ENCODE measurements around the gene APOBEC4.
"Not testable (repeated sequence)": the region's sequence is repeated elsewhere in the genome, so short reads cannot be mapped to it uniquely, and the experiment has no call there.

Gene APOBEC4, protein sequence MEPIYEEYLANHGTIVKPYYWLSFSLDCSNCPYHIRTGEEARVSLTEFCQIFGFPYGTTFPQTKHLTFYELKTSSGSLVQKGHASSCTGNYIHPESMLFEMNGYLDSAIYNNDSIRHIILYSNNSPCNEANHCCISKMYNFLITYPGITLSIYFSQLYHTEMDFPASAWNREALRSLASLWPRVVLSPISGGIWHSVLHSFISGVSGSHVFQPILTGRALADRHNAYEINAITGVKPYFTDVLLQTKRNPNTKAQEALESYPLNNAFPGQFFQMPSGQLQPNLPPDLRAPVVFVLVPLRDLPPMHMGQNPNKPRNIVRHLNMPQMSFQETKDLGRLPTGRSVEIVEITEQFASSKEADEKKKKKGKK

DNA sequence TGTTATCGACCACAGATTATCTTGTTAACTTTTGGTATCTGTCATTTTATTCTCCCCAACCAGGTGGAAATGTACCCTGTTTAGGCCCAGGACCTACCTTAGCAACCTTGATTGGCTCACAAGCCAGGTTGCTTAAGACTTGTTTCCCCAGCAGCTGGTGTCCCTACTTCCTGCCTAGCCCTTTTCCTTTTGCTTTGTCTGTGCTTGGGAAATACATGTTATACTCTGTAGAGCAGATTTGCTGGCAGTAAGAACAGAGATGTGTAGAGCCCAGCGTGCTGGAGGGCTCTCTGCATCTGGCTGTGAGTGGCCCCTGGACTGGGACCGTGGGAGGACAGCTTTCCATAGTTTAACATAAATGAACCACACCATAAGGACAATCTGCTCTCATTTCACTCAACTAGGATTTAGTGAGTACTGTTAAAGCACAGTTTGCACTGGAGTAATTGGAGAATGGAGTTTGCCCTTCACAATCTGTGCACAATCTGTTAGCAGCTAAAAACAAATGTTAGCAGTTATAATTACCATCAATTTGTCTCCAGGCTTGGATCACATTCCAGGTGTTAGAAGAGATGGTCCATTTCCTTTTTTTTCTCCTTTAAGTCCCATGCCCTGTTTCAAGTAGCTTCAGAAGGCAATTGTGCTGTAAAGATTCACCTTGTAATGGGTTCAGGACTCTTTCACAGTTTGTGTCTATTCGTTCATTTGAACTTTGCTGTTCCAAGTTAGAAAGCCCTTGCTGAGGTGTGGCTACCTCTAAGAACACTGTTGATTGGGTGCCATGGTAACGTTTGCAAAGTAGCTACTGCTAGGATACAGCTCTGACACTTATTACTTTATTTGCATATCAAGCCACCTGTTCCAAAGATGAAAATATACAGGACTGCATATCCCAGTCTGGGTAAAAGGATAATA is at the start of gene APOBEC4:
Gene APOBEC4, minus strand, starts transcription at position 770 of the 915 bp plus-strand sequence. CDS start 4,535 bp downstream, outside the sequence.
- no peak for DNase-seq (ENCODE audit: low read depth)

DNA sequence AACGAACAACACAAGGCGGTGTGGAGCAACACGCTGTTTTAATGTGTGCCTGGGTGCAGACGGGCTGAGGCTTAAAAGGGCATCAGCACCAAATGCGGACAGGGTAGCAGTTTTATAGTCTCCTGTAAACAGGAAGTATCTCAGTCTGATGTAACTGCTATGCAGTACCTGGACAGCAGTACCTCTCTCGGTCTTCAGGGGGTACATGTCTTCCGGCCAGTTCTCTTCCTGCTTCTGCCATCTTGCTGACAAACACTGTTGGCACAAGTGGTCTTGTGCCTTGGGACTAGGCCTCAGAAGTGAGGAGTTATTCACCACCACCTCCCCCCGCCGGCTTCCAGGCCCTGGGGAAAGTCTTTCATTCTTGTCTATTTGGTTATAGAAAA is 49.7 kb upstream of the APOBEC4 start:
- DNase-seq (ENCODE audit: low read depth), result no peak

DNA sequence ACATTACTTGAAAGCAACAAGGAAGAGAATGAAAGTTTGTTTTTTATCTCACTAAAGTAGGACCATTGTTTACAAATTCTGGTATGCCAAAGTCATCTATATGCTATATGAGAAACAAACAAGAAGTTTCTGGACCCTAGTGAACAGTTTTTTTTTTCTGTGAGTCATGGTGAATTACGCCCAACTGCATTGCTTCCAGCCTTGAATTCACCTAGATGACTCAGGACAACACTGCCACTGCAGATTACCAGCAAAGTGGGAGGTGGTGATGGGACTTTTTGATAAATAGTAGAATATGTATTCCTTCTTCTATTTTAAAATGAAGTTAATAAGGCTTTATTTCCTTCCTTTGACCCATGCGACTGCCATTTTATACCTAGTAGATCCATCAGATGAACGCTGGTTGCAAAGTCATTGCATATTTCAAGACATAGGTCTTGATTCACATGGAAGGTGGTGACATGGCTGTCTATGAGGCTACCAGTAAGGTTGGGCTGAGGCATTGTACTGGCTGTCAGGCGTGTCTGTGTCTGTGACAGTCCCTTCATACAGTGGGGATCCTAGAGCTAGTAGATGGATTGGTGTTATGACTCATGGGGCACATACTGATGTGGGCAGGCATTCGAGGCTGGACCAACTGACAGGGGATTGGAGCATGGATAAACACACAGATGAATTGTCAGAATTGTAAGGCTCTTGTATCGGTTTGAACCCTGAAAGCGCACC is 49.1 kb upstream of the APOBEC4 start:
- no peak for DNase-seq (ENCODE audit: low read depth)

DNA sequence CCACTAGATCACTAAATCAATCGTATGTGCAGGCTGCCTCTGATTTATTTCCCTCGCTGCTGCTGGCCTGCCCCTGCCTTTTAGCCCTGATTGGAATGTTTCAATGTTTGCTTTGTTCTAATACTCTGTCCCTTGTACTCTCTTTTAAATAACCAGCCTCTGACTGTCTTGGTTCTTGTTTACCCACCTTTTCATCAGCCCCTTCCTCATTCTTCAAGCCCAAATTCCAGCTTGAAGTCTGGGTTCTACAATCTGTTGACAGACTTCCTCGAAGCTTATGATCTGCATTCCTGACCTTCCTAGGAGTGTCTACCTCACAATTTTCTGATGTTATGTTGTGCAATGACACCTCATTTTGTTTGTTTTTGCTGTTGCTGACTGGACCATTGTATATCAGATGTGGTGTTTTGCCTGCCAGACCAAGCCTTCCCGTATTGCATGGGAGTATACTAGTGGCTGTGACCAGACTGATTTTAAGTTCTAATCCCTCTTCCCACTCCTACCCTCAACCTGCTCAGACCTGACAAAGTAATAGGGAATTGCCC is 46.6 kb upstream of the APOBEC4 start:
- no peak for DNase-seq (ENCODE audit: low read depth)

DNA sequence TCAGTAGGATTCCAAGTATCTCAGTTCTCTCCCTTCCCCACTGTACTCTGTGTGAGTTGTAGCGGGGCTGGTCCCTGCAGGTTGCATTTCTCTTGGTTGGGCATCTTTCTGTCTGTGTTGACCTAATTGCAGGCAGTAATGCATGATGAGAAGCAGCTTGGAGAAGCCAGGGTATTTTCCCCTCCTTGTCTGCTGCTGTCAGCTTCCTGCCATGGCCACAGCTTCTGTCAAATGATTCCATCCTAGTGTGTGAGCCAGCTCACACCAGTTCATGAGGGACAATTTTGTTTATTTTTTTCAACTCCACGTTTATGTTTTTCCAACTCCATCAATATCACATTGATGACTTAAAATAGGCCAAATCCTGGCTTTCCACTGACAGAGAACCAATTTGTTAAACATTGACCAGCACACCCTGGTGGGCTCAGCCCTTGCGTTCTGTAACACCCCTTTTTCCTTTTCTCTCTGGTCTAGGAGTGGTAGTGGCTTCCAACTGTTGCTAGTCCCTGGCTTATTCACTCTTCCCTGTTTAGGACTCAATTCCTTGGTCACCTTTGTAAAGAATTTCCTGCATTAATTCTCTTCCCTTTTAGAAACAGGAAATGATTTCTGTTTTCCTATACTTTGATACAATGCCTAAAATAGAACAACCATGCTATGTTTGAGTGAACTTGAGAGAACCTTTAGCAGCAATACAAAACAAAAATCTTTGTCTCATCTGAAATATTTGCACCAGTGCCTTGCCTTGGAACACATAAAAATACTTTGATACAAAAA is 44.9 kb upstream of the APOBEC4 start:
- DNase-seq (ENCODE audit: low read depth), result no peak

DNA sequence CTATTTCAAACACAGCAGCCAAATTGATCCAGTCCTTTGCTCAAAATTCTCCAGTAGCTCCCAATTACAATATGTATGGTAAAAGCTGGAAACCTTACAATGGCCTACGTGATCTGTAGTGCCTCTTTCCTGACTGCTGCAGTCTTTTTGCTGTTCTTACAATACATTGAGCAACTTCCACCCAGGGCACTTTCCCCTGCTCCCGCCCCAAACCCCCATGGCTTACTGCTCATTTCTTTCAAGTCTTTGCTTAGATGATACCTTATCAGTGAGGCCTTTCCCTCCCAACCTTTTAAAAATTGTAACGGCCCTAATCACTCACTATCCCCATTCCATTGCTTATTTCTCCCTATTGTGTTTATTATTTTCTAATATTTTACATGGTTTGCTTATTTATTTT is 43.9 kb upstream of the APOBEC4 start:
- no peak for DNase-seq (ENCODE audit: low read depth)

DNA sequence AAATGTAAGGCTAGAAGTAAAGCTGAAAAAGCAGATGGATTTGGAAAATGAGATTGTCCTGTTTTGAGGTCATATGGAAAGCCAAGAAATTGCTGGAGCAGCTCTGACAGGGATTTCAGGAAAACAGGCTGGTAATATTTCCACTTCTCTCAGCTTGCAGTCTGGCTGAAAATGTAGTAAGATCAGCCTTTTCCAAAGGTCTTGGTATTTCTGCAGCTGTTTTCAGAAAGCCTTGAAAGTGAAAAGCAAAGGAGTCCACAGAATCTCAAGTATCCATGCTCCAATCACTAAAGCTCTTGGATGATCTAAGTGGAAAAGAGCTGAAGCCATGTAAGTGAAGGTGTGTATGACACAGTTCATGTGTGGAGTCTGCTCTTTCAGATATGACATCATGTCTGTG is 41.6 kb upstream of the APOBEC4 start:
- DNase-seq (ENCODE audit: low read depth), result no peak

DNA sequence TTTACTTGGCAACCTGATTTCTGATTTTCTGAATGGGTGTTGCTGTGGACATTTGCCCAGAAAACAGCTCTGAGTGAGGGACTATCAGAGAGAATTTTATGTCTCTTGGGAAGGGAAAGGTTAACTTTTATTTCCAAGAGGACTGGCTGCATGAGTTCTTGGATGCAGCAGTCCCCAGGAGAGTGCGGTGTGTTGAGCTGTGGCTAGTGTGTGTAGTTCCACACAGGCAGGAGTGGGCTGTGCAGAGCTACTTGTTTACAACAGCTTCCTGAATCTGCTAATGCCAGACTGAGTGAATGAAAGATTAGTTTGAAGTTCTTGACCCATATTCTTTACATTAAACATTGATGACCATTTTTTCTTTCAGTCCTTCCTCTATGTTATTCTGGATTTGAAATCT is 41.0 kb upstream of the APOBEC4 start:
- no peak for DNase-seq (ENCODE audit: low read depth)

DNA sequence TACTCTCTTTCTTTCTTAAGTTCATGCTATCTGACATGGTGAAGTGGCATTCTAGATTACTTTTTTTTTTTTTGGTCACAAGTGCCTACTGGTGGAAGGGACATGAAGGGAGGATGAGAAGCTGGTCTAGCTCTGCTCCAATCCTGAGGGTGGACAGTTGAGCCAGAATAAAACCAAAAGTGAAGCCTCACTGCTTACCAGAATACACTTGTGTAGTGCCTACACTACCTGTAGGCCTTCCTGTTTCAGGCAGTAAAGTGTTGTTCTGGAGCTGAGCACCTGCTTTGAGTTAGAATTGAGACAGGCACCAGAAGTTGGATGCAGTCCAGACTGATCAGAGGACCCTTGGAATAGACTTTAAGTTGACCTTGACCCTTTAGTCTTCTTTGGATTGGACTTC is 40.4 kb upstream of the APOBEC4 start:
- no peak for DNase-seq (ENCODE audit: low read depth)

DNA sequence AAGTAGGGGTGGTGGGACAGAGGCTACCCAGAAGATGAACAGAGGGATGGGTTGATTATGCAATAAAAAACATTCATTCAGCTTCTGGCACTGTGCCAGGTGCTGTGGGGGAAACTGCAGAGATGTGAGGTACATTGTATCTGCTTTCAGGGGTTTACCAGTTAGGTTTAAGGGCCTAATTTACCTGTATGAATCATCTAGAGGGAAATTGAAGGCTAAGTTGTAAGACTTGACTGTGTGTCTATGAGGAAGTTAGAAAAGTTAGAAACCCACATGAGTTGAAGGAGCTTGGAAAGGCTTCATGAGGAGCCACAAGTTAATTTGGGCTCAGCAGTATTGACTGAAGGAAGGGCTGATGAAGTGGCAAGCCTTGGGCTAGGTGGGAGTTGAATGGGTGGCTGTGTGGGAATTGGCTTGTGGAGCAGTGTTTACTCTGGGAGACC is 36.7 kb upstream of the APOBEC4 start:
- no peak for DNase-seq (ENCODE audit: low read depth)

DNA sequence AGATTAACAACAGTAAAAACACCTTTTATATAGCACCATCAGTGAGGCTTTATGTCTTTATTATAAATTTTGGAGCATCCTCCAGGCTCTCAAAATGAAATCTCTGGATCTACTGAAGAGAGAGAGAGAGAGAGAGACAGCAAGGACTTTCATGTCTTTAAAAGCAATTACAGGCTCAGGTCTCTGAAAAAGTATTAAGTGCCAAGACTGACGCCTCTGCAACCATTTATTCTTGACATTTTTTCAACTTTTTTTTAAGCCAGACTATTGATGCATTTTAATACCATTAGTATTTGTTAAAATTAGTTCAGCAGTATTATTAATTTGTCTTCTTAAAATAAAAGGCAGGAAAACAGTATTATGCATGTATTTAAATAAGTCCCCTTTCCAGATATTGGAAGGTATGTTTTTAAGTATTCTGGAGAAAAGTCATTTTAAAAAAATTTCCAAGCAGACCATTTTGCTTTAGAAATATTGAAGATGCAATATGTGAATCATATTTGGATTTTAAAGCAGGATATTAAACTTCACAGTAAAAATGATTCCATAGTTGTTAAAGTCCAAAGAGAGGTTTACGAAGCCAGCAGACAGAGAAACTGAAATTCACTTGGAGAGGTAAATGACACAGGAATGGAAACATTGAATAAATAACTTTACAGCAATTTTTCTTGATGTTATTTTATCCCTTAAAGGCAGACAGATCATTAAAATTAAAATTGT is 35.4 kb upstream of the APOBEC4 start:
- no peak for DNase-seq (ENCODE audit: low read depth)

DNA sequence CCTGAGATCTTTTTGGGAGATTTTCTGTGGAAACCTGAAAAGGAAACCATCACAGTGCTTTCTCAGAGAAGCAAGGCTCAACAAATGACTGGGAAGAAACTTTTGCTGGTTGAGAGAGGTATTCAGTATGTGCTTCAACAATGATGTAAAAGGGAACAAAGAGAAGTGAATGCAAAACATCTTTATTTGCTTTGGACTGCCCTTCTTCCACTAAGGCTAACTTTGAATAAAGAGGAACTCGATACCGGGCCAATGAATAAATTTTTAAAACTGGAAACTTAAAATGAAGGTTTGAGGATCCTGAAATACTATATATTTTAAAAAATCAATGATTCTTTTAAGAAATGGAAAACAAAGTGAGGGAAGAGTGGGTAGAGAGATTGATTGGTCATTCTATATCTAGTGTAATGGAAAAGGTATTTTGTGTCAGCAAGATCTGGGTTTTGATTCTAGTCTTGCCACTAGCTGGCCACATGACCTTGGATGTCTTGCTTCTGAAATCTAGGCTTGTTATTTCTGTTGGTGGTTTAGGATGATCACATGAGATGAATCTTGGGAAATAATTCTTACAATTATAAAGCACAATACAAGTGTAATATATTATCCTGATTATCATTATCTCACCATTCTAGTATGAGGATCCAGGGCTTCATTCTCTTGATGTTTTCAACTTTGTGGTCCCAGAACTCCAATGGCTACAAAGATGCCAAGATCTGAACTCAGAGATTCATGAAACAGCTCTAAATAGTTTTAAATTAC is 34.6 kb upstream of the APOBEC4 start:
- DNase-seq (ENCODE audit: low read depth), result no peak

DNA sequence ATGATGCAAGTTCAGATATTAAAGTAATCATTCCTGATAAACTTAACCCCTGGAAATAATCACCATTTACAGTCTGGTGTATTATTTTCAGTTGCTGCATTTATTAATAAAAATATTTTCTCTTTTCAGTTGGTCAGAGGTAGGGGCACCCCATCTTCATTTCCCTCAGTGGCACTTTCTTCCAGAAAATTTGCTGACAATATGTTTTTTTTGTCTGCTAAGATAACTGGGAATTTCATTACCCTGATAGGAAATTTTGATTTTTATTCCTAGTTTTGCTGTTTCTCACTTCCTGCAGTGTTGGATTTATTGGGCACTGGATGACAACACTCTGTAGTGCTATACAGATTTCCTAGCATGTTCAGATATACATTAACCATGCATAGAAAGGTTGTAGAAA is 33.1 kb upstream of the APOBEC4 start:
- no peak for DNase-seq (ENCODE audit: low read depth)

DNA sequence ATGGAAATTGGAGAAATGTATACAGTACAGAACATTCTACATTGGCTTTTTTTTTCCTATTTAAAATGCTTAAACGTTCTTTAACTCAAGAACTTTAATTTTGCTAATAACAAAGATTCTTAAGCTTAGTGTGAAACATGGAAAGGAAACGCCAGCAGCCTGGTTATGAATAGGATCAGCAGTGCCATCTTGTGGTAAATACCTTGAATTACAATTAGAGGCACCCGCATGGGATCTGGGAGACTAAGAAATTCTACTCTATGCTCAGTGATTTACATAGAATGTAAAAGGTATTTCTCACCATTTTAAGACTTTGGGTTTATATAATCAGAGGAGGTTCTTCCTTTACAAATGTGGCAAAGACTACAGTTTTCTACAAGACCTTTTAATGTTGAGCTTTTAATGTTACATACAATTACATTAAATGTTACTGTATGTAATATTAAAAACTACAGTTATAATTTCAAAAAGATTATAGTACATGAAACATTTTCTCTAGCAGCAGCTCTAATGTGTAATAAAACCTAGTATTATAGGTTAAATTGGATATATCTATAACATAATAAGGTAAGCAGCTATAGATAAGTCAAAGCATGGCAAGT is 32.1 kb upstream of the APOBEC4 start:
- DNase-seq (ENCODE audit: low read depth), result no peak

DNA sequence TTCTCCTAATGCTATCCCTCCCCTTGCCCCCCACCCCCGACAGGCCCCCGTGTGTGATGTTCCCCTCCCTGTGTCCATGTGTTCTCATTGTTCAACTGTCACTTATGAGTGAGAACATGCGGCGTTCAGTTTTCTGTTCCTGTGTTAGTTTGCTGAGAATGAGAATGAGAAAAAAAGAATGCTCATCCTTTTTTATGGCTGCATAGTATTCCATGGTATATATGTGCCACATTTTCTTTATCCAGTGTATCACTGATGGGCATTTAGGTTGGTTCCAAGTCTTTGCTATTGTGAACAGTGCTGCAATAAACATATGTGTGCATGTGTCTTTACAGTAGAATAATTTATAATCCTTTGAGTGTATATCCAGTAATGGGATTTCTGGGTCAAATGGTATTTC is 26.2 kb upstream of the APOBEC4 start:
- not testable (repeated sequence) for DNase-seq (ENCODE audit: low read depth)

DNA sequence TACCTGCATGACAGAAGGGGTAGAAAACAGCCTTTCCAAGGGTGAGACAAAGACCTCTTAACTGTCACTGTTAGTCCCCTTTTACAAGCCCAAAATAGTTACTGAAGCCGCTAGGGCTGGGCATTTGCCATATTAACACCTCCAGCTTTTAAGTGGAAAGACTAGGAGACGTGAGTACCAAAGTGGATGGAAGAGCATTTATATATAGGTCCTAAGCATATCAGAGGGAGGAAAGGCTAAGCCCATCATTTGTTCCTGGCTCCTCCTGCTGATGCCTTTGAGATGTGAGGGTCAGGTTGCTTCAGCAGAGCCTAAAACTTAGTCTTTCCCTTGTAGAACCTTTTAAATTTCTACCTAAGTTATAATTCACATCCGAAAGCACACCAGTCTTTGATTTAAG is 25.7 kb upstream of the APOBEC4 start:
- no peak for DNase-seq (ENCODE audit: low read depth)

DNA sequence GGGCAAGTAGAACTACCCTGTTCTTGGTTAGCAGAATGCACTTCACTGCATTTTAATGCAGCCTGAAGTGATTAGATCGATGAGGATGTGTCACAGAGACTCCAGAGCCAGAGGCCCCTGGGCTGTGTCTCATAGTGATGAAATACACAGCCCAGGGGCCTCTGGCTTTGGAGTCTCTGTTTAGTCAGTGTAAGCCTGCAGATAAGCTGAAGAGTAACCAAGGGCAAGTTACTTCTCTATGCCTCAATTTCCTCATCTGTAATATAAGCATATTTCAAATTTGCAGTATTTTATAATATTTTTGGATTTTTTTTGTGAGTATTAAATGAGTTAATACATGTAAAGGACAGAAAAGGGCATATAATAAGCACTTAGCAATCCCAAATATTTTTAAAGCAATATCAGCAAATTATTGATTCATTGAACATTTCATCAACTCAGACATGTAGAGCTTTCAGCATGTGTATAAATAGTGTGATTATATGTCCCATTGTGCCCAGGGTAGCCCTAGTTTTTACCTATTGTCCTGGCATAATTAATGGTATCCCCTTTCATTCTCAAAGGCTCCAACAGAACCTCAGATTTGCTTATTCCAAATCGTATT is 23.6 kb upstream of the APOBEC4 start:
- no peak for DNase-seq (ENCODE audit: low read depth)

DNA sequence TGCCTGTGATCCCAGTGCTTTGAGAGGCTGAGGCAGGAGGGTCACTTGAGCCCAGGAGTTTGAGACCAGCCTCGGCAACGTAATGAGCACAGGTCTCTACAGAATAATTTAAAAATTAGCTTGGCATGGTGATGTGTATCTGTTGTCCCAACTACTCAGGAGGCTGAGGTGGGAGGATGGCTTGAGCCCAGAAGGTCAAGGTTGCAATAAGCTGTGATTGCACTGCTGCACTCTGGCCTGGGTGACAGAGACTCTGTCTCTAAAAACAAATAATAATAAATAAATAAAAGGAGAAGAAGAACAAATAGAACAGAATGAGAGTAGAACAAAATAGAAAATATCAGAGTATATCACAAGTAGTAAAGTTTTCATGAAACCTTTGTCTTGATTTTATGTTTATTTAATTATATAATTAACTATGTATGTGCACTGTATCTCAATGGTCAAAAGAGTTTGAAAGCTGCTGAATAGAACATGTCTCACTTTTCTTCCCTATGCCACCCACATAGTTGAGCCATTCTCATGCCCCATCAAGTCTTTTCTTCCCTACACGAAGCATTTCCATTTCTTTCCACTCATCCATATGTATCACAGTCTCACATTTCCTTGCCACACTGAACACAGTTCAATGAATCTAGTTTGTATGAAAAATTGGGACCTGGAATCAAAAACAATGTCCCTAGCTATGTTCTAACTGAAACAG is 22.9 kb upstream of the APOBEC4 start:
- no peak for DNase-seq (ENCODE audit: low read depth)

DNA sequence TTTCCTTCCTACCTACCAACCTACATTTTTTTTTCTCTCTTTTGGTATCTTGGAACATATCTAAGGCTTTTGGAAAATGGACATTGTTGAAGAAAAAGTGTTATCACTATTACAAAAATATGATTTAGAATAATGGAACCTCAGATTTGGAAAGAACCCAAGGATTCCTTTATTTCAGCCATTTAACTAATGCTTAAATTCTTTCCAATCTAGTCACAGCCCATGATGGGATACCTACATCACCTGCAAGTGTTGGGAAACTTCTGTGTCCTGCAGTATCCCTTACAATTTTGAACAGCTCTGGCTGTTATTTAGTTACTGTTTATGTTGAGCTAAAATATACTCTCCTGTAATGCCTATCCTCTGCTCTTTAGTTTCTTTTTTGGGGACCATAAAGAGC is 22.3 kb upstream of the APOBEC4 start:
- no peak for DNase-seq (ENCODE audit: low read depth)
